ENCODE data around the gene KIF18B. TPM values are rescaled to one million over a fixed set of nuclear protein-coding genes. Genes with fewer than 3 reads are reported as not detected.

The KIF18B gene
- total and polyA plus RNA-seq, 2 of the 13 experiments (the other 11 are each of a cell fraction or from before 2014, with no cell fraction given), result 15.2 to 15.3 TPM

- TF ChIP-seq SNAI1 (CRISPR knock-in tag; IDR thresholded peaks at IDR 0.05; ENCODE audit: borderline replicate concordance) (no peak), NPAS2 (CRISPR knock-in tag; IDR thresholded peaks at IDR 0.05; ENCODE audit: borderline replicate concordance) (no peak), ETV5 (CRISPR knock-in tag; IDR thresholded peaks at IDR 0.05; ENCODE audit: borderline replicate concordance) (no peak), SMAD9 (CRISPR knock-in tag; IDR thresholded peaks at IDR 0.05) (no peak)
Measured at GRCh38 chr17:44924107-44924544, 23.4 kb downstream of the KIF18B start (continued).

- H3K36me3 ChIP-seq (replicated peaks in 1 of 2; ENCODE audit: control insufficient read depth in 1 of 2, insufficient read depth in 2 of 2, low read length in 2 of 2), result peaks cover 14 to 23% of the 10 kb centered on the region in 2 experiments
- ATAC-seq, result peak; percentile 3; the same call in 1 of the 3 replicates
- ChIA-PET CTCF (ENCODE audit: low intra/inter-chr PET ratio, low total read pairs) (no interaction called here), POLR2A (no interaction called here)
- H3K4me2 ChIP-seq (ENCODE audit: low read depth, low read length), result no peak overlapping the region
- in situ Hi-C loops (cut with HindIII; ENCODE audit: extremely low pct_ligation_motif_present, low pct_unique_long_range_greater_than_20kb), result loop anchor here (5.0 to 10.0 kb wide), 3 partner anchors 39 to 182 kb away; no protein-coding TSS in a partner anchor
- BruUV-seq (replicated peaks), result no TSS peak
- TF ChIP-seq ZNF746 (CRISPR knock-in tag; IDR thresholded peaks at IDR 0.05), result no peak
- no peak for TF ChIP-seq ZNF646 (CRISPR knock-in tag; IDR thresholded peaks at IDR 0.05)
- TF ChIP-seq JUN (CRISPR knock-in tag; IDR thresholded peaks at IDR 0.05), result no peak
- no peak for TF ChIP-seq ZNF256 (CRISPR knock-in tag; conservative IDR thresholded peaks at IDR 0.05)
- no peak for TF ChIP-seq TMF1 (CRISPR knock-in tag; IDR thresholded peaks at IDR 0.05; ENCODE audit: low read depth)
- no peak for TF ChIP-seq UBTF (CRISPR knock-in tag; IDR thresholded peaks at IDR 0.05)
- TF ChIP-seq KDM3A (CRISPR knock-in tag; IDR thresholded peaks at IDR 0.05; ENCODE audit: low read depth), result no peak
- no peak for TF ChIP-seq ZSCAN20 (CRISPR knock-in tag; IDR thresholded peaks at IDR 0.05; ENCODE audit: borderline replicate concordance)
- TF ChIP-seq MXD4 (CRISPR knock-in tag; IDR thresholded peaks at IDR 0.05), result no peak
- no peak for TF ChIP-seq ZNF709 (CRISPR knock-in tag; IDR thresholded peaks at IDR 0.05)
- no peaks in the 10 kb centered on the region for H3K79me2 ChIP-seq (ENCODE audit: insufficient read depth, low read length)
- H2AFZ ChIP-seq (ENCODE audit: low read length), result no peak overlapping the region
- no peak overlapping the region for H3K4me3 ChIP-seq (replicated peaks in 1 of 3; ENCODE audit: insufficient read depth in 1 of 3, low read depth in 2 of 3, low read length in 3 of 3)
- no peaks in the 10 kb centered on the region for H3K9me3 ChIP-seq (ENCODE audit: low read length)
- no peak for DNase-seq (ENCODE audit: low spot score)
- intact Hi-C loops (cut with micrococcal nuclease; ENCODE audit: unreplicated experiment), result no loop called here
- peaks cover 10% of the 10 kb centered on the region for H3K4me1 ChIP-seq (ENCODE audit: insufficient read depth, low read length)
- no peak overlapping the region for H3K27ac ChIP-seq (ENCODE audit: extremely low read length, insufficient read depth, low read length)
- H3K9ac ChIP-seq (ENCODE audit: insufficient read depth, low read depth, low read length), result no peak overlapping the region
- H4K20me1 ChIP-seq (ENCODE audit: insufficient read depth, low read length), result no peaks in the 10 kb centered on the region
- no peak for FAIRE-seq
- H3K27me3 ChIP-seq (ENCODE audit: control insufficient read depth in 1 of 2, insufficient read depth in 2 of 2, low read length in 2 of 2), result peaks cover 9 to 30% of the 10 kb centered on the region in 2 experiments; a peak in 4 of 5 replicates
- 16% methylated on average over 15 of the region's 19 CpGs for WGBS (ENCODE audit: low lambda C conversion rate)
Measured at GRCh38 chr17:44922746-44923470, 24.7 kb downstream of the KIF18B start.
